ENCODE results near the gene SERPINA4.

Gene SERPINA4

GRCh38 chr14:94517248-94517640 is 44.0 kb upstream of the SERPINA4 start:
- H3K4me1 ChIP-seq (ENCODE audit: insufficient read depth, poor library complexity, severe bottlenecking), result no peaks in the 10 kb centered on the region
- no peak overlapping the region for H3K27ac ChIP-seq (ENCODE audit: poor library complexity, severe bottlenecking)
- ATAC-seq (ENCODE audit: low read depth) (no peak), DNase-seq (ENCODE audit: low spot score) (no peak)
- H3K27me3 ChIP-seq (ENCODE audit: insufficient read depth, poor library complexity, severe bottlenecking), result no peaks in the 10 kb centered on the region
- peaks cover 4% of the 10 kb centered on the region for H3K9me3 ChIP-seq (ENCODE audit: severe bottlenecking)
- TF ChIP-seq, protein P1, sequence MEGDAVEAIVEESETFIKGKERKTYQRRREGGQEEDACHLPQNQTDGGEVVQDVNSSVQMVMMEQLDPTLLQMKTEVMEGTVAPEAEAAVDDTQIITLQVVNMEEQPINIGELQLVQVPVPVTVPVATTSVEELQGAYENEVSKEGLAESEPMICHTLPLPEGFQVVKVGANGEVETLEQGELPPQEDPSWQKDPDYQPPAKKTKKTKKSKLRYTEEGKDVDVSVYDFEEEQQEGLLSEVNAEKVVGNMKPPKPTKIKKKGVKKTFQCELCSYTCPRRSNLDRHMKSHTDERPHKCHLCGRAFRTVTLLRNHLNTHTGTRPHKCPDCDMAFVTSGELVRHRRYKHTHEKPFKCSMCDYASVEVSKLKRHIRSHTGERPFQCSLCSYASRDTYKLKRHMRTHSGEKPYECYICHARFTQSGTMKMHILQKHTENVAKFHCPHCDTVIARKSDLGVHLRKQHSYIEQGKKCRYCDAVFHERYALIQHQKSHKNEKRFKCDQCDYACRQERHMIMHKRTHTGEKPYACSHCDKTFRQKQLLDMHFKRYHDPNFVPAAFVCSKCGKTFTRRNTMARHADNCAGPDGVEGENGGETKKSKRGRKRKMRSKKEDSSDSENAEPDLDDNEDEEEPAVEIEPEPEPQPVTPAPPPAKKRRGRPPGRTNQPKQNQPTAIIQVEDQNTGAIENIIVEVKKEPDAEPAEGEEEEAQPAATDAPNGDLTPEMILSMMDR (IDR thresholded peaks at IDR 0.05; ENCODE audit: poor library complexity, severe bottlenecking), result no peak
- no peak overlapping the region for H3K4me3 ChIP-seq (ENCODE audit: severe bottlenecking)
- H3K36me3 ChIP-seq (ENCODE audit: low read depth), result no peaks in the 10 kb centered on the region

GRCh38 chr14:94517641-94518257 is 43.5 kb upstream of the SERPINA4 start:
- peaks cover 4% of the 10 kb centered on the region for H3K9me3 ChIP-seq (ENCODE audit: severe bottlenecking)
- H3K4me3 ChIP-seq (ENCODE audit: severe bottlenecking), result no peak overlapping the region
- H3K4me1 ChIP-seq (ENCODE audit: insufficient read depth, poor library complexity, severe bottlenecking), result no peaks in the 10 kb centered on the region
- TF ChIP-seq, protein P1 (IDR thresholded peaks at IDR 0.05; ENCODE audit: poor library complexity, severe bottlenecking), result no peak
- no peaks in the 10 kb centered on the region for H3K27me3 ChIP-seq (ENCODE audit: insufficient read depth, poor library complexity, severe bottlenecking)
- H3K27ac ChIP-seq (ENCODE audit: poor library complexity, severe bottlenecking), result no peak overlapping the region
- no peaks in the 10 kb centered on the region for H3K36me3 ChIP-seq (ENCODE audit: low read depth)
- DNase-seq (ENCODE audit: low spot score) (no peak), ATAC-seq (ENCODE audit: low read depth) (no peak)

- TF ChIP-seq, protein P1 (IDR thresholded peaks at IDR 0.05; ENCODE audit: poor library complexity, severe bottlenecking), result no peak
- peaks cover 7% of the 10 kb centered on the region for H3K27me3 ChIP-seq (ENCODE audit: insufficient read depth, poor library complexity, severe bottlenecking)
- no peaks in the 10 kb centered on the region for H3K4me1 ChIP-seq (ENCODE audit: insufficient read depth, poor library complexity, severe bottlenecking)
- no peak overlapping the region for H3K27ac ChIP-seq (ENCODE audit: poor library complexity, severe bottlenecking)
- DNase-seq (ENCODE audit: low spot score) (no peak), ATAC-seq (ENCODE audit: low read depth) (no peak)
- H3K36me3 ChIP-seq (ENCODE audit: low read depth), result no peaks in the 10 kb centered on the region
- no peak overlapping the region for H3K4me3 ChIP-seq (ENCODE audit: severe bottlenecking)
- H3K9me3 ChIP-seq (ENCODE audit: severe bottlenecking), result peaks cover 4% of the 10 kb centered on the region
Observed at GRCh38 chr14:94521375-94522114, 39.7 kb upstream of the SERPINA4 start.

DNA sequence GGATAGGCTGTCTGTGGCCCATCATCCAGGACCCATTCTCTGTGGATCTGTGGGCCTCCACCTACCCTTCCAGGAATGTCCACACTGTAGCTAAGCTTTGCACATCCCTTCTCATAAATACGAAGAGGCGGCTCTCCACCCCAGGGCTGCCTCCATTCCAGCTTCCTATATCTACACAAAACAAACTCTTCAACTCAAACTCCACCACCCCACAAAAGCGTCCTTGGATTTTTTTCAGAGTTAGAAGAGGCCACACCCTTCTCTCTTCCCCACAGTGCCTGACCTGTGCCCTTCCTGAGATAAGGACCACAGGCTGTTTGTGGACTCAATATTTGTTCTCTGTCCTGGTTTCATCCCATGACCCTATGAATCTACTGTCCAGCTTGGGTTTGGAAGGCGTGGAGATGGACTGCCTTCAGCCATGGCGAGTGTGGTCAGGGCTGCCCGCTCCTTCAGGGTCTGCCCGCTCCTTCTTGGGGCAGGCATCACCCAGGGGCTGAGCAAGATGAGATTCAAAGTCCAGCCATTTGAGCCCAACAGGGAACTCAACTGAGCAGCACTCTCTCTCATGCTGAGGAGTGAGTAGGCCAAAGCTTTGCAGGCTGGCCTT is 39.0 kb upstream of the SERPINA4 start:
- peaks cover 4% of the 10 kb centered on the region for H3K9me3 ChIP-seq (ENCODE audit: severe bottlenecking)
- DNase-seq (ENCODE audit: low spot score) (no peak), ATAC-seq (ENCODE audit: low read depth) (no peak)
- H3K27ac ChIP-seq (ENCODE audit: poor library complexity, severe bottlenecking), result no peak overlapping the region
- TF ChIP-seq, protein P1 (IDR thresholded peaks at IDR 0.05; ENCODE audit: poor library complexity, severe bottlenecking), result no peak
- H3K27me3 ChIP-seq (ENCODE audit: insufficient read depth, poor library complexity, severe bottlenecking), result peaks cover 7% of the 10 kb centered on the region
- no peaks in the 10 kb centered on the region for H3K36me3 ChIP-seq (ENCODE audit: low read depth)
- no peak overlapping the region for H3K4me3 ChIP-seq (ENCODE audit: severe bottlenecking)
- H3K4me1 ChIP-seq (ENCODE audit: insufficient read depth, poor library complexity, severe bottlenecking), result no peaks in the 10 kb centered on the region
